RCC 7860 (cell line): Measurements from ENCODE around the gene PIK3C2G.
"Not testable (repeated sequence)": the region's sequence is repeated elsewhere in the genome, so short reads cannot be mapped to it uniquely, and the experiment has no call there.

Source experiments
- DNase-seq: peaks from one replicate; pipeline ENCODE4 v3.0.0-alpha.2; 2015; ENCODE audit warnings: low spot score
- FAIRE-seq: peaks from 2 replicates; lab custom pipeline; 2012; peaks lifted over from hg19 to GRCh38; lab: Jason Lieb, UNC

PIK3C2G gene

GRCh38 chr12:18681818-18682217, 420.5 kb downstream of the PIK3C2G start:
- DNase-seq (no peak), FAIRE-seq (no peak)

- DNase-seq, result peak; percentile 56
- FAIRE-seq, result no peak
Measured at GRCh38 chr12:18683327-18684013, 422.2 kb downstream of the PIK3C2G start.

GRCh38 chr12:18684430-18684829, 423.1 kb downstream of the PIK3C2G start:
- no peak for FAIRE-seq

GRCh38 chr12:18689771-18690170, 428.5 kb downstream of the PIK3C2G start:
- DNase-seq (peak; percentile 35), FAIRE-seq (no peak)

More at GRCh38 chr12:18684430-18684829, 423.1 kb downstream of the PIK3C2G start:
- DNase-seq, result no peak

- FAIRE-seq (peak; percentile 80), DNase-seq (peak; percentile 94)
Measured at GRCh38 chr12:18690653-18691052, 429.3 kb downstream of the PIK3C2G start.

- FAIRE-seq, DNase-seq: not testable (repeated sequence)
Measured at GRCh38 chr12:18693986-18694385, 432.7 kb downstream of the PIK3C2G start.

- DNase-seq (peak; percentile 28), FAIRE-seq (peak; percentile 89)
Measured at GRCh38 chr12:18696971-18697602, 435.8 kb downstream of the PIK3C2G start.
